K562 (cell line): ENCODE data around the gene PIGQ.

Source experiments
- CEBPB ChIP-seq: fragments of 450-650 bp; IDR thresholded peaks from 2 replicates; pipeline ENCODE4 v1.6.1; 2016; ENCODE audit warnings: missing genetic modification characterization, missing compliant biosample characterization
- EGR1 ChIP-seq: fragments of 450-650 bp; conservative IDR thresholded peaks from 2 replicates; pipeline ENCODE4 v1.6.1; 2017; ENCODE audit warnings: mild to moderate bottlenecking
- HDAC2 ChIP-seq: fragments of 450-650 bp; IDR thresholded peaks from 2 replicates; pipeline ENCODE4 v1.6.1; 2016; ENCODE audit warnings: mild to moderate bottlenecking
- HSF4 ChIP-seq: fragments of 250-450 bp; sonication (Bioruptor Pico); IDR thresholded peaks from 2 replicates; pipeline ENCODE4 v2.1.2; 2022; ENCODE audit warnings: mild to moderate bottlenecking, moderate library complexity, borderline replicate concordance
- KLF1 ChIP-seq: fragments of 450-650 bp; IDR thresholded peaks from 2 replicates; pipeline ENCODE4 v1.6.1; 2016; ENCODE audit warnings: missing genetic modification characterization, missing compliant biosample characterization
- NCOA2 ChIP-seq, 2 experiments: fragments of 450-650 bp; IDR thresholded peaks; 2 replicates each; pipeline ENCODE4 v1.6.1; 2018; ENCODE audit warnings: mild to moderate bottlenecking in 2 of 2, moderate library complexity in 1 of 2; ENCODE audit not compliant: partially characterized antibody in 2 of 2
- ZFP36 ChIP-seq: fragments of 150-350 bp; IDR thresholded peaks from 2 replicates; pipeline ENCODE4 v1.6.1; 2018; ENCODE audit warnings: low read length, low read depth; ENCODE audit not compliant: partially characterized antibody
- ZSCAN29 ChIP-seq: fragments of 450-650 bp; IDR thresholded peaks from 2 replicates; pipeline ENCODE4 v1.6.1; 2017
- TF ChIP-seq, protein P1 (sequence below): fragments of 250-450 bp; sonication (Bioruptor Pico); IDR thresholded peaks from 2 replicates; pipeline ENCODE4 v1.5.0; 2020; ENCODE audit warnings: mild to moderate bottlenecking, borderline replicate concordance
- TF ChIP-seq, protein P2 (sequence below), 3 experiments: IDR thresholded peaks in 2 of 3; conservative IDR thresholded peaks in 1 of 3; 2 replicates each; pipeline ENCODE4 v1.5.1; 2011 to 2012; ENCODE audit warnings: low read length in 3 of 3, mild to moderate bottlenecking in 3 of 3, control low read depth in 2 of 3, improper control_type of control experiment in 1 of 3, inconsistent platforms in 1 of 3, low read depth in 1 of 3, mixed read lengths in 1 of 3, moderate library complexity in 1 of 3; ENCODE audit not compliant: insufficient read depth in 2 of 3

DNA sequence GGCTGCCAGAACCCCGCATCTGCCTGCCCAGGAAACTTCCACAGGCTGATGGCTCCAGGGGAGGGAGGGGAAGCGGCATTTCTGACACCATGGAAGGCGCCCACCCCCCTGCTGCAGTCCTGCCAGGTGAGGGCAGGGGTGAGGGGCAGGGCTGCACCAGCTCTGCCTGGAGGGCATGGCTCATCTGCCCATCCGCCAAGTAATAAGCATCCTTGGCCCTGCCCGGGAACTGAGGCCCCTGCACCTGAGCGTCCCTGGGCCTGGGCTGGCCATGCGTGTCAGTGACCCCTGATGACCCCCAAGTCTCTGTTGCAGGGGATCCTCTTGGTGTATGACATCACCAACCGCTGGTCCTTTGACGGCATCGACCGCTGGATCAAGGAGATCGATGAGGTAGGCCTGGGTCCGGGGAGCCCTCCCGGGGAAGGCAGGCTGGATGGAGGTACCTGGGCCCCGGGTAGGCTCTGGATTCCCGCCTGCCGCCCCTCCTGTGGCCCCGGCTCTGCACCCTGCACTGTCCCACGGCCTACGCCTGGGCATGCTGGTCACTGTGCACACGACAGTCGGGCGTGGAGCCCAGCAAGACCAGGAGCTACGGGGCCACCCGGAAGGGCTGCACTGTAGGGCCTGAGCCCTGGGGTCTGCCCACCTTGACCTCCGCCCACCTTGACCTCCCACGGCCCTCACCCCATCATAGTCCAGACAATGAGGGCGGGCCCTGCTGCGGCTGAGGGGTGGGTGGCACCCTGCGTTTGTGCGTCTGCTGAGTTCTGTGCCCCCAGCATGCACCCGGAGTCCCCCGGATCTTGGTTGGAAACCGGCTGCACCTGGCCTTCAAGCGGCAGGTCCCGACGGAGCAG lies 55.6 kb downstream of the PIGQ start:
- no peak for TF ChIP-seq HDAC2
- TF ChIP-seq HSF4 (CRISPR knock-in tag), result no peak
- TF ChIP-seq ZSCAN29, result no peak
- TF ChIP-seq, protein P1, sequence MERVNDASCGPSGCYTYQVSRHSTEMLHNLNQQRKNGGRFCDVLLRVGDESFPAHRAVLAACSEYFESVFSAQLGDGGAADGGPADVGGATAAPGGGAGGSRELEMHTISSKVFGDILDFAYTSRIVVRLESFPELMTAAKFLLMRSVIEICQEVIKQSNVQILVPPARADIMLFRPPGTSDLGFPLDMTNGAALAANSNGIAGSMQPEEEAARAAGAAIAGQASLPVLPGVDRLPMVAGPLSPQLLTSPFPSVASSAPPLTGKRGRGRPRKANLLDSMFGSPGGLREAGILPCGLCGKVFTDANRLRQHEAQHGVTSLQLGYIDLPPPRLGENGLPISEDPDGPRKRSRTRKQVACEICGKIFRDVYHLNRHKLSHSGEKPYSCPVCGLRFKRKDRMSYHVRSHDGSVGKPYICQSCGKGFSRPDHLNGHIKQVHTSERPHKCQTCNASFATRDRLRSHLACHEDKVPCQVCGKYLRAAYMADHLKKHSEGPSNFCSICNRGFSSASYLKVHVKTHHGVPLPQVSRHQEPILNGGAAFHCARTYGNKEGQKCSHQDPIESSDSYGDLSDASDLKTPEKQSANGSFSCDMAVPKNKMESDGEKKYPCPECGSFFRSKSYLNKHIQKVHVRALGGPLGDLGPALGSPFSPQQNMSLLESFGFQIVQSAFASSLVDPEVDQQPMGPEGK, result no peak
- no peak for TF ChIP-seq KLF1 (tag)
- TF ChIP-seq EGR1, result no peak
- TF ChIP-seq NCOA2 (IDR thresholded peaks at IDR 0.05; ENCODE audit: partially characterized antibody in 2 of 2), result no peak
- TF ChIP-seq ZFP36, result no peak
- no peak for TF ChIP-seq CEBPB (tag)
- TF ChIP-seq, protein P2, sequence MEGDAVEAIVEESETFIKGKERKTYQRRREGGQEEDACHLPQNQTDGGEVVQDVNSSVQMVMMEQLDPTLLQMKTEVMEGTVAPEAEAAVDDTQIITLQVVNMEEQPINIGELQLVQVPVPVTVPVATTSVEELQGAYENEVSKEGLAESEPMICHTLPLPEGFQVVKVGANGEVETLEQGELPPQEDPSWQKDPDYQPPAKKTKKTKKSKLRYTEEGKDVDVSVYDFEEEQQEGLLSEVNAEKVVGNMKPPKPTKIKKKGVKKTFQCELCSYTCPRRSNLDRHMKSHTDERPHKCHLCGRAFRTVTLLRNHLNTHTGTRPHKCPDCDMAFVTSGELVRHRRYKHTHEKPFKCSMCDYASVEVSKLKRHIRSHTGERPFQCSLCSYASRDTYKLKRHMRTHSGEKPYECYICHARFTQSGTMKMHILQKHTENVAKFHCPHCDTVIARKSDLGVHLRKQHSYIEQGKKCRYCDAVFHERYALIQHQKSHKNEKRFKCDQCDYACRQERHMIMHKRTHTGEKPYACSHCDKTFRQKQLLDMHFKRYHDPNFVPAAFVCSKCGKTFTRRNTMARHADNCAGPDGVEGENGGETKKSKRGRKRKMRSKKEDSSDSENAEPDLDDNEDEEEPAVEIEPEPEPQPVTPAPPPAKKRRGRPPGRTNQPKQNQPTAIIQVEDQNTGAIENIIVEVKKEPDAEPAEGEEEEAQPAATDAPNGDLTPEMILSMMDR (IDR thresholded peaks at IDR 0.05 in 2 of 3, conservative IDR thresholded peaks at IDR 0.05 in 1 of 3; ENCODE audit: insufficient read depth in 2 of 3, low read depth in 1 of 3, low read length in 3 of 3), result no peak
